Naive thymus-derived CD4-positive, alpha-beta T cell (primary cell): ENCODE measurements around the gene ATP6V0E1. TPM values are rescaled to one million over a fixed set of nuclear protein-coding genes. Genes with fewer than 3 reads are reported as not detected.
A peak's percentile ranks its signal among the peaks of the same experiment; 100 is the strongest.

Experiments
- ATAC-seq: fragments of 150-1000 bp; cut with Tn5 transposase; 2 replicates; pipeline ENCODE4 v1.10.0; 2021; ENCODE audit warnings: mild to moderate bottlenecking, moderate library complexity
- CTCF ChIA-PET: fragments of 350-600 bp; sonication (Branson Sonifier 250); formaldehyde crosslinking; loops from one replicate; lab custom pipeline; 2021; ENCODE audit warnings: antibody characterized with exemption; lab: Charles Lee
- POLR2A ChIA-PET: fragments of 350-600 bp; sonication (Branson Sonifier 250); formaldehyde crosslinking; loops from one replicate; lab custom pipeline; 2021; ENCODE audit warnings: antibody characterized with exemption, inconsistent platforms; lab: Charles Lee
- DNase-seq, 9 donors: peaks; one replicate each; pipeline versions ENCODE4 v3.0.0 to v3.0.0-alpha.2; 2020 to 2022; ENCODE audit warnings: mixed read lengths in 1 of 9
- H3K27ac ChIP-seq: one replicate; pipeline ENCODE4 v1.7.0; 2013; ENCODE audit warnings: mild to moderate bottlenecking, low read depth, low read length, moderate library complexity
- H3K27me3 ChIP-seq, 2 donors: one replicate each; pipeline ENCODE4 v1.7.0; 2013; ENCODE audit warnings: low read length in 2 of 2, mild to moderate bottlenecking in 2 of 2, moderate library complexity in 2 of 2; ENCODE audit not compliant: control insufficient read depth in 2 of 2, insufficient read depth in 2 of 2
- H3K36me3 ChIP-seq, 3 experiments: 1 replicate in 2 of 3; 2 replicates in 1 of 3; pipeline ENCODE4 v1.7.0; 2013; ENCODE audit warnings: low read length in 3 of 3, mild to moderate bottlenecking in 3 of 3, moderate library complexity in 1 of 3; ENCODE audit not compliant: insufficient read depth in 3 of 3, control insufficient read depth in 2 of 3
- H3K4me1 ChIP-seq, 2 donors: one replicate each; pipeline ENCODE4 v1.7.0; 2013; ENCODE audit warnings: low read length in 2 of 2, mild to moderate bottlenecking in 2 of 2, moderate library complexity in 1 of 2; ENCODE audit not compliant: control insufficient read depth in 2 of 2, insufficient read depth in 2 of 2
- H3K4me3 ChIP-seq: 2 replicates; pipeline ENCODE4 v1.7.0; 2013; ENCODE audit warnings: mild to moderate bottlenecking, low read length
- H3K9me3 ChIP-seq, 3 experiments: 1 replicate in 2 of 3; 2 replicates in 1 of 3; pipeline ENCODE4 v1.7.0; 2013; ENCODE audit warnings: low read length in 3 of 3; ENCODE audit not compliant: control insufficient read depth in 2 of 3
- H3K27ac Mint-ChIP-seq, 9 donors: one replicate each; pipeline ENCODE4 v1.8.0; 2020 to 2022; ENCODE audit warnings: mixed read lengths in 9 of 9, mild to moderate bottlenecking in 8 of 9, moderate library complexity in 5 of 9, inconsistent platforms in 2 of 9
- H3K27me3 Mint-ChIP-seq, 5 donors: one replicate each; pipeline ENCODE4 v1.8.0; 2021 to 2022; ENCODE audit warnings: mixed read lengths in 5 of 5, mild to moderate bottlenecking in 1 of 5
- H3K36me3 Mint-ChIP-seq, 5 donors: one replicate each; pipeline ENCODE4 v1.8.0; 2020 to 2022; ENCODE audit warnings: mixed read lengths in 5 of 5, mild to moderate bottlenecking in 3 of 5, inconsistent platforms in 1 of 5
- H3K4me1 Mint-ChIP-seq, 7 donors: one replicate each; pipeline ENCODE4 v1.8.0; 2020 to 2022; ENCODE audit warnings: mixed read lengths in 7 of 7, mild to moderate bottlenecking in 3 of 7, inconsistent platforms in 1 of 7
- H3K4me3 Mint-ChIP-seq, 10 donors: one replicate each; pipeline ENCODE4 v1.8.0; 2020 to 2022; ENCODE audit warnings: mild to moderate bottlenecking in 10 of 10, mixed read lengths in 10 of 10, moderate library complexity in 6 of 10, inconsistent platforms in 2 of 10
- H3K9me3 Mint-ChIP-seq, 11 donors: one replicate each; pipeline ENCODE4 v1.8.0; 2020 to 2022; ENCODE audit warnings: mixed read lengths in 11 of 11, mild to moderate bottlenecking in 4 of 11, inconsistent platforms in 1 of 11, moderate library complexity in 1 of 11
- intact Hi-C, 2 donors: fragments of 100-400 bp; cut with micrococcal nuclease; formaldehyde crosslinking; loops; one replicate each; pipeline ENCODE4 v1.15.1; 2023
- polyA plus RNA-seq, 2 donors: library from polyadenylated mRNA; unstranded; fragments of 300-500 nt; fragmentation: Illumina TruSeq; gene quantifications; one replicate each; pipeline ENCODE4 v1.2.3, GENCODE V29; 2021
- total RNA-seq, 6 experiments: library from RNA in 5 of 6; stranded (reverse) in 5 of 6; gene quantifications; 1 replicate in 5 of 6; 2 replicates in 1 of 6; pipeline ENCODE4 v1.2.3 and lab custom pipeline; 2021 to 2026

The ATP6V0E1 gene
- total and polyA plus RNA-seq, 7 experiments from 2014 or later: 61.8 to 455 (median 142) TPM

DNA sequence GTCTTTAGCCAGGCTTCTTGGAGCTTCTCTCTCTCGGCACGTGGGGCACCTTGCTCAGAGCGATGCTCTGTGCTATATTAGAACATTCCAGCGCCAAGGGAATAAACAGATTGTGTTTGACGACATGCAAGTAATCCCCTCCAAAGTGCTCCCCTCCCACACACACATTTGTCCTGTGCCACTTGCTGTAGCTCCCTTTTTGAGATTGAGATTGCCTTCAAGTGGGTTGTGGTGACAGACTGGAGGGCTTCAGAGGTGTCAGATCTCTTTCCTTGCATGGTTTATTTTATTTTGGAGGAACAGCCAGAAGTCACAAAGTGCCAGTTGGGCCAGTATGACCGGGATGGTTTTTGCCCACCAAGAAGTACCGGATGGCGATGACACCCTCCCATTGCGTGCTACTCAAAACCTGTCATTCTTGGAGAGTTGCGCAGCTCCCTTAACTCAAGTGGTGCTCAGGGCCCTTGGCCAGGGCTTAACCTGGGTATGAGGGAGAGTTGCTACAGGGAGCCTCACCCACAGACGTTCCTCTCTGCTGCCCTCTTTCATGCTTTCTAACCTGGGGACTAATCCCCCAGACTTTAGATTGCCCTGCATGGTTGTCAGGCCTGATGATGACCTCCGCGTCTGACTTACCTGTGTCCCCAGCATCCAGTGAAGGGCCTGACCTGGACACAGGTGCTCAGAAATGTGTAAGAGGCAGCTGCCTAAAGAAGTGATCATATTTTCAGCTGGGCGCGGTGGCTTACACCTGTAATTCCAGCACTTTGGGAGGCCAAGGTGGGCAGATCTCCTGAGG is 43.1 kb upstream of the ATP6V0E1 start:
- POLR2A ChIA-PET: no interaction called here
- H3K36me3 ChIP-seq: peaks cover 0 to 70% (median 4%) of the 10 kb centered on the region in 3 experiments

DNA sequence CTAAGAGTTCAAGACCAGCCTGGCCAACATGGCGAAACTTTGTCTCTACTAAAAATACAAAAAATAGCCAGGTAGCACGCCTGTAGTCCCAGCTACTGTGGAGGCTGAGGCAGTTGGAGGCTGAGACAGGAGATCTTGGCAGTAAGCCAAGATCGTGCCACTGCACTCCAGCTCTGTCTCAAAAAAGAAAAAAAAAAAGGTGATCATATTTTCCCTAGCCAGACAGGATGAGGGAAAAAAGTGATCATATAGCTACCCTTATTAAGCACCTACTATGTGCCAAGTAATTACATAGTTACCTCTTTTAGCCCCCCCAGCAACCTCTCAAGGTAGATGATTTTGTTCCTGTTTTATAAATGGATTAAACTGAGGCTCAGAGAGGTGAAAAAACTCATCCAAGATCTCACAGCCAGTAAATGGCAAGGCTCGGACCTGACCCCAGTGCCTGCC is 42.5 kb upstream of the ATP6V0E1 start:
- POLR2A ChIA-PET: no interaction called here
- CTCF ChIA-PET: interaction anchor here (0.6 to 3.1 kb wide), 3 partner anchors 9 to 686 kb away, joined by 3 to 10 read pairs (median 7); no protein-coding TSS in a partner anchor
- DNase-seq (no peak), ATAC-seq (no peak)
- H3K27ac Mint-ChIP-seq: no peak overlapping the region
- no peak overlapping the region for H3K4me3 Mint-ChIP-seq
- Histone ChIP-seq H3K27me3 (no peaks in the 10 kb centered on the region), H3K4me1 (no peaks in the 10 kb centered on the region), H3K36me3 (peaks cover 0 to 70% (median 4%) of the 10 kb centered on the region in 3 experiments), H3K27ac (no peak overlapping the region), H3K9me3 (no peaks in the 10 kb centered on the region), H3K4me3 (no peak overlapping the region)
- H3K9me3 Mint-ChIP-seq: no peaks in the 10 kb centered on the region
- peaks cover 0 to 5% (median 0%) of the 10 kb centered on the region in 7 donors for H3K4me1 Mint-ChIP-seq
- peaks cover 0 to 42% (median 6%) of the 10 kb centered on the region in 5 donors for H3K36me3 Mint-ChIP-seq
- intact Hi-C loops: no loop called here
- no peaks in the 10 kb centered on the region for H3K27me3 Mint-ChIP-seq

More for the DNA sequence above, 43.1 kb upstream of the ATP6V0E1 start:
- CTCF ChIA-PET: interaction anchor here (1.0 to 12.5 kb wide), 3 partner anchors 8 to 230 kb away, joined by 3 to 178 read pairs (median 10); no protein-coding TSS in a partner anchor
- H3K27ac ChIP-seq: no peak overlapping the region
- Mint-ChIP-seq H3K27me3 (no peaks in the 10 kb centered on the region), H3K36me3 (peaks cover 0 to 45% (median 10%) of the 10 kb centered on the region in 5 donors), H3K27ac (peak overlapping the region in 1 of 9 donors; percentile 59), H3K4me3 (no peak overlapping the region), H3K4me1 (peaks cover 0 to 10% (median 0%) of the 10 kb centered on the region in 7 donors), H3K9me3 (no peaks in the 10 kb centered on the region)
- no peak for ATAC-seq
- no peaks in the 10 kb centered on the region for H3K4me1 ChIP-seq
- no peaks in the 10 kb centered on the region for H3K9me3 ChIP-seq
- intact Hi-C loops: no loop called here
- DNase-seq: no peak
- H3K4me3 ChIP-seq: no peak overlapping the region
- no peaks in the 10 kb centered on the region for H3K27me3 ChIP-seq

DNA sequence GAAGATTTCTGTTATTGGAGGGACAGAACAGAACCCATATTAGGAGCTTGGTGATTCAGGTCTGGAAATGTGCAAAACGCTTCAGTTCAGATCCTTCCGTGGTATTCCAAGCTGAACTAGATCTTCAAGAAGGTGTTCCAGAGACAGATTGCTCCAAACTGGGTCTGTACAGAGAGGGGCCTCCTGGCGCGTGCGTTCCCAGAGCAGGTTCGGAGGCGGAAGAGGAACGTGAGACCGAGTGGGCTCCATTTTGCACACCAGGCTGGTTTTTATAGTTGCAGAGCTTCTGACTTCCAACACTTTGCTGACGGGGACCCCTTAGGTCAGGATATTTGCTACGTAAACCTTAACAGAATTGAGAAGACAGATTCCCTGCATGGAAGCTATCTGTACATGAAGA is 41.0 kb upstream of the ATP6V0E1 start:
- H3K27ac ChIP-seq: no peak overlapping the region
- Mint-ChIP-seq H3K27ac (no peak overlapping the region), H3K27me3 (no peaks in the 10 kb centered on the region), H3K9me3 (no peaks in the 10 kb centered on the region), H3K36me3 (peaks cover 0 to 43% (median 6%) of the 10 kb centered on the region in 5 donors), H3K4me1 (peaks cover 0 to 5% (median 0%) of the 10 kb centered on the region in 7 donors), H3K4me3 (no peak overlapping the region)
- H3K36me3 ChIP-seq: peaks cover 0 to 71% (median 4%) of the 10 kb centered on the region in 3 experiments
- POLR2A ChIA-PET: no interaction called here
- no peaks in the 10 kb centered on the region for H3K9me3 ChIP-seq
- no peak overlapping the region for H3K4me3 ChIP-seq
- CTCF ChIA-PET: interaction anchor here (3.1 kb wide), 1 partner anchor 11 kb away, joined by 10 read pairs; no protein-coding TSS in a partner anchor
- DNase-seq: no peak
- H3K4me1 ChIP-seq: no peaks in the 10 kb centered on the region
- H3K27me3 ChIP-seq: no peaks in the 10 kb centered on the region
- intact Hi-C loops: no loop called here
- ATAC-seq: no peak

DNA sequence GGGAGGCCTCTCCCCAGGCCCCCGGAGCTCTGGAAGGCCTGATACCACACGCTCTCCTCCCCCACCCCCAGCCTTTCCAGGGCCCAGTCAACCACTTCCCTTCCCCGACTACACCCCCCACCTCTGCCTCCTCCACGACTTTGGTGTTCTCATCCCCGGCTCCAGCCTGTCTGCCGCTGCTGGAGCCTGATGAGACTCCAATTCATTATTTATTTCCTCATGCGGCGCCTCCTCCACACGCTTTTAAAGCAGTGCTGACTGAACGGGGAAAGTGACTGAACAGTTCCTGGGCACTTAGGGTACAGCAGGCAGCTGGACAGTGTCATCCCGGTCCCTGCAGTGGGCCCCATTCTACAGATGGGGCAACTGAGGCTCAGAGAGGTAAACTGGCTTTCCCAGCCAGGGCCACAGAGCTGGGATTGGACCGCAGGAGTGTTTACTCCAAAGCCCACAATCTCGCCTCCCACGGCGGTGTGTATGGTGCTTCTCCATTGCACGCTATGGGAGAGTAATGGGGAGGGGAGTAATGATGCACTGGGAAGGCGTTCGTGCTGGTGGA is 40.2 kb upstream of the ATP6V0E1 start:
- Histone ChIP-seq H3K4me1 (no peaks in the 10 kb centered on the region), H3K36me3 (peaks cover 0 to 75% (median 4%) of the 10 kb centered on the region in 3 experiments), H3K27ac (no peak overlapping the region), H3K9me3 (no peaks in the 10 kb centered on the region), H3K27me3 (no peaks in the 10 kb centered on the region), H3K4me3 (no peak overlapping the region)
- no peak for ATAC-seq
- no peaks in the 10 kb centered on the region for H3K27me3 Mint-ChIP-seq
- DNase-seq: no peak
- H3K27ac Mint-ChIP-seq: no peak overlapping the region
- H3K4me1 Mint-ChIP-seq: peaks cover 0 to 5% (median 0%) of the 10 kb centered on the region in 7 donors
- intact Hi-C loops: no loop called here
- H3K4me3 Mint-ChIP-seq: no peak overlapping the region
- ChIA-PET CTCF (interaction anchor here (1.0 to 3.1 kb wide), 3 partner anchors 11 to 228 kb away, joined by 3 to 10 read pairs (median 4); no protein-coding TSS in a partner anchor), POLR2A (no interaction called here)
- no peaks in the 10 kb centered on the region for H3K9me3 Mint-ChIP-seq
- peaks cover 0 to 47% (median 6%) of the 10 kb centered on the region in 5 donors for H3K36me3 Mint-ChIP-seq

DNA sequence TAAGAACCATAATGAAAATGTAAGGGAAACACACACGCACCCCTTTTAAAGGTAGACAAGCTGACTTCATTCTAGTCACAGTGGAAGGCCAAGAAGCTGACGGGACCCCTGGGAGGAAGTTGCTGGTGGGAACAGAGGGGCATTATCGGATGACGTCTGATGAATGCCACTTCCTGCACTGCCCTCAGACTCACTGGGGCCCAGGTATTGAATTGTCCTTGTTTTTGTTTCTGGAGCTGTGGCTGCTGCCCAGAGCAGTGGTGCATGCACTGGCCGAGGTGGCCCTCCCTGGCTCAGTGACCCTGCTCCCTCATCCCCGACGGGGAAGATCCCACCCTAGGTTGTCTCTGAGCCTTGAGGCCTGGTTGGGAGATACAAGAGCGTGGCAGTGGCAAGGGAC is 39.7 kb upstream of the ATP6V0E1 start:
- CTCF ChIA-PET: interaction anchor here (1.0 to 1.4 kb wide), 2 partner anchors 34 to 229 kb away, joined by 3 to 4 read pairs; no protein-coding TSS in a partner anchor
- H3K36me3 ChIP-seq: peaks cover 0 to 73% (median 3%) of the 10 kb centered on the region in 3 experiments

DNA sequence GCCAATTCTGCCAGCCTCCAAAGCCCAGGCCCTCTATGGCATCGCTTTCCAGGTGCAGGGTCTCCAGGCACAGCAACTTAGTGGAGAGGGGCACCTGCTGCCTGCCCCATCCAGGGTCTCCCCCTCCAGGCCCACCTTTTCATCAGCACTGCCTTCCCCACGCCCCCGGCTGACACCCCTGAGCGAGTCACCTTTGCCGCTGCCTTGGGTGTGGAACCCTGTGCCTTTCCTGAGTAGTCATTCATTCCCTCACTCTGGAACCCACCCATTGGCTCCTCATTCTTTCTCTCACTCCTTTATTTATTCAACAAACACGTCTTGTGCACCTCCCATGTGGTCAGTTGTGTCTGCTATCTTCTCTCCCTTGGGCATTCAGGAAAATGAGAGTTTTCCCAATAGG is 38.8 kb upstream of the ATP6V0E1 start:
- no peak overlapping the region for H3K4me3 Mint-ChIP-seq
- DNase-seq (no peak), ATAC-seq (no peak)
- no peaks in the 10 kb centered on the region for H3K9me3 ChIP-seq
- H3K4me3 ChIP-seq: no peak overlapping the region
- H3K9me3 Mint-ChIP-seq: no peaks in the 10 kb centered on the region
- H3K27me3 ChIP-seq: no peaks in the 10 kb centered on the region
- peak overlapping the region in 1 of 9 donors; percentile 41 for H3K27ac Mint-ChIP-seq
- no peaks in the 10 kb centered on the region for H3K4me1 ChIP-seq
- peaks cover 0 to 45% (median 6%) of the 10 kb centered on the region in 5 donors for H3K36me3 Mint-ChIP-seq
- no peaks in the 10 kb centered on the region for H3K27me3 Mint-ChIP-seq
- CTCF ChIA-PET: interaction anchor here (1.4 kb wide), 1 partner anchor 33 kb away, joined by 3 read pairs; no protein-coding TSS in a partner anchor
- no peak overlapping the region for H3K27ac ChIP-seq
- POLR2A ChIA-PET: no interaction called here
- peaks cover 0 to 70% (median 0%) of the 10 kb centered on the region in 3 experiments for H3K36me3 ChIP-seq
- intact Hi-C loops: no loop called here
- peaks cover 0 to 5% (median 0%) of the 10 kb centered on the region in 7 donors for H3K4me1 Mint-ChIP-seq

More for the DNA sequence above, 39.7 kb upstream of the ATP6V0E1 start:
- no peaks in the 10 kb centered on the region for H3K9me3 ChIP-seq
- DNase-seq: no peak
- H3K27me3 Mint-ChIP-seq: no peaks in the 10 kb centered on the region
- H3K27ac ChIP-seq: no peak overlapping the region
- POLR2A ChIA-PET: no interaction called here
- no peak for ATAC-seq
- H3K36me3 Mint-ChIP-seq: peaks cover 0 to 48% (median 6%) of the 10 kb centered on the region in 5 donors
- no peaks in the 10 kb centered on the region for H3K27me3 ChIP-seq
- no peak overlapping the region for H3K4me3 Mint-ChIP-seq
- H3K27ac Mint-ChIP-seq: peak overlapping the region in 1 of 9 donors; percentile 29
- no peak overlapping the region for H3K4me3 ChIP-seq
- peaks cover 0 to 5% (median 0%) of the 10 kb centered on the region in 7 donors for H3K4me1 Mint-ChIP-seq
- no peaks in the 10 kb centered on the region for H3K4me1 ChIP-seq
- intact Hi-C loops: no loop called here
- H3K9me3 Mint-ChIP-seq: no peaks in the 10 kb centered on the region
